GM21367 (cell line): ENCODE measurements around the gene KRTAP12-2.

ENCODE experiments used
- ATAC-seq: cut with Tn5 transposase; IDR thresholded peaks from one replicate; pipeline ENCODE4 v1.9.1; 2021; ENCODE audit not compliant: unreplicated experiment

Gene KRTAP12-2

GRCh38 chr21:44666401-44667320 lies at the start of gene KRTAP12-2:
TSS of gene KRTAP12-2 (minus strand) at chr21:44666927. CDS start at chr21:44666886, 41 bp downstream.
- ATAC-seq: no peak

DNA sequence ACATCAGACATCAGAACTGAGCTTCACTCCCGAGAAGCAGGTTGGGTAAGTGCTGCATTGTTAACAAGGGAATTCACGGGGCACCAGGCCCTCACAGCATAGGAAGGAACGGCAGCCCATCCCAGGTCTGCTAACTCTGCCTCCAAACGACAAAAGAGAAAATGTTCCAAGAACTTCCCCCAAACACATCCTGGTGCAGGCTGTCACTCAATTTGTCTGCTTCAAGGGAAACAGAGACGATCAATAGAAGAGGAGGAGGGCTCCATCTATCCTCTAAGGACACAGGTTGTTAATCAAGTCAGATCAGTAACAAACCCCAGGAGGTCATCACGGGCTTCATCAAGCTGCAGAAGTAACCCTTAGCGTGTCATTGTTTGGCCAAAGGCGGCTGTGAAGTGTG lies 48.2 kb upstream of the KRTAP12-2 start:
- ATAC-seq: no peak

DNA sequence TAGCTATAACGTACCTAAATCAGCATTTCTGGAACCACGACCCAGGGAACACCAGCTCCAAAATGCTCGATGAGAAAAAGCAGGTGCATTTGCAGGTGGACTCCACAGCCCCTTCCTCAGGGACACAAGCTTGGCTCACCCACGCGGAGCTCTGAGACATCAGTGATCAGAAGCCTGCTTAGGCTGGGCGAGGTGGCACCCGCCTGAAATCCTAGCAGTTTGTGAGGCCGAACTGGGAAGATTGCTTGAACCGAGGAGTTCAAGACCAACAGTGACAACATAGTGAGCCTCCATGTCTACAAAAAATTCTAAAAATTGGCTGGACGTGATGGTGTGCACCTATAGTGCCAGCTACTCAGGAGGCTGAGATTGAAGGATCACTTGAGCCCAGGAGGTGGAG lies 47.1 kb upstream of the KRTAP12-2 start:
- no peak for ATAC-seq

GRCh38 chr21:44713130-44713529 lies 46.4 kb upstream of the KRTAP12-2 start:
- no peak for ATAC-seq

- ATAC-seq: no peak
Measured at GRCh38 chr21:44712203-44713028, 45.7 kb upstream of the KRTAP12-2 start.

DNA sequence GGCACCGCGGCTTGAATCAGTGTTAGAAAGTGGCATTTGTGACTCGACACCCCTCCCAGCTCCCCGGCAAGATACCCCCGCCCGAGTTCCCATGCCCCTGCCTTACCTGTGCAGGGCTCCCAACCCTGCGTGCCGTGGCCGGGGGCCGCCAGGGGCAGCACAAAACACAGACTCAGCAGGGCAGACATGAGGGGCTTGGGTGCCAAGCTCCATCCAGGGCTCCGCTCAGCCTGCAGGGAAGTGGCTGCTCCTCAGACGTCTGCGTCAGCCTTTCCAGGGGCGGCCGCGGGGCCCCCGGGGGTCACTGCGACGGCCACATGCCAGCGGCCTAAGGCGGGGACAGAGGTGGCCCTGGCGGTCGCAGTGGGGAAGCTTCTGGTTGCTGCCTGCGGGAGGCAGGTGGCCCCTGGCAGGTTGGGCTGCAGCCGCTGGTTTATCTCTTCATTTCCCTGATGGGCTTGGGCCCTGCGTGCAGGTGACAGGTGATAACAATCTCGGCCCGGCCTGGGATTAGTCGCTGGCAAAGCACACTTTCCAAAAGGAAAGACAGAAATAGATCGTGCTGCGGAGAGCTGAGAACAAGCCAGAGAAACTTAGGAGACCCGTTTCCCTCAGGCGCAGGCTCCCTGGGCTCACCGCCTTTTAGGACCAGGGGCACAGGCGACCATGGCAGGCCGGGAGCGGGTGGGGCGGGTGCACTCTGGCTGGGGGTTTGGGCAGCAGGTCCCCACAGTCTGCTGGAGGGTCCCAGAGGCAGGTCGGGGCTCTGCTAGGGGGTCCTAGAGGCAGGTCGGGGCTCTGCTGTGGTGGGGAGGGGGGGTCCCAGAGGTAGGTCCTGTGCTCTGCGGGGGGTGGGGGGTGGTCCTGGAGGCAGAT lies 44.8 kb upstream of the KRTAP12-2 start, which contains the start of gene TSPEAR:
Gene TSPEAR (minus strand): TSS at position 246 of the 876 bp plus-strand sequence. CDS start 58 bp downstream, at position 188.
- ATAC-seq: no peak

DNA sequence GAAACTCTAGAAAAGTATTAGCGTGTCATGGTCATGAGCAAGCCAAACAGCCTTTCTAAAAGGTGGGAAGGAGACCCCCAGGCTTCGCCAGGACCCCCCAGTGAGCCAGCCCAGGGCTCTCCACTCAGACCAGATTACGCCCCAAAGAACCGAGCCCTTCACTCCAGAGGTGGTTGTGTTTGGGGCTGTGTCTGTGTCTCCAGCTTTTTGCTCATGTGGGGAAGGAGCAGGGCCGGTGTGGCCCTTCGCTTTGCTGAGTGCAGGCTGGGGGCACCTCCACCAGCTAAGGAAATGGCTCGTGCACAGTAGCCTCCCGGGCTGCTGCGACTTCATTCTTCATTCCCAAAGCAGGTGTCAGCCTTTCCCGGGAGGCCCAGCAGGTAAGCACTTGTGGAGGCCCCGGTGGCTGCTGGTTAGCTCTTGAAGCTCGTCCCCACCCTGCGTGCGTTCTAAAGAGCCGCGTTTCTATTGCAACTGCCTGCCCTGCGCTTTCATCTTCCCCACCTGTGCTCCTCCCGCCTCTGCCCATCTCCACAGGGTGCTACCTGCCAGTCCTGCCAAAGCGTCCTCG lies 44.1 kb upstream of the KRTAP12-2 start:
- no peak for ATAC-seq

GRCh38 chr21:44710294-44710665 lies 43.6 kb upstream of the KRTAP12-2 start:
- no peak for ATAC-seq

GRCh38 chr21:44709426-44710293 lies 42.9 kb upstream of the KRTAP12-2 start:
- ATAC-seq: no peak

GRCh38 chr21:44708866-44709425 lies 42.2 kb upstream of the KRTAP12-2 start:
- no peak for ATAC-seq

DNA sequence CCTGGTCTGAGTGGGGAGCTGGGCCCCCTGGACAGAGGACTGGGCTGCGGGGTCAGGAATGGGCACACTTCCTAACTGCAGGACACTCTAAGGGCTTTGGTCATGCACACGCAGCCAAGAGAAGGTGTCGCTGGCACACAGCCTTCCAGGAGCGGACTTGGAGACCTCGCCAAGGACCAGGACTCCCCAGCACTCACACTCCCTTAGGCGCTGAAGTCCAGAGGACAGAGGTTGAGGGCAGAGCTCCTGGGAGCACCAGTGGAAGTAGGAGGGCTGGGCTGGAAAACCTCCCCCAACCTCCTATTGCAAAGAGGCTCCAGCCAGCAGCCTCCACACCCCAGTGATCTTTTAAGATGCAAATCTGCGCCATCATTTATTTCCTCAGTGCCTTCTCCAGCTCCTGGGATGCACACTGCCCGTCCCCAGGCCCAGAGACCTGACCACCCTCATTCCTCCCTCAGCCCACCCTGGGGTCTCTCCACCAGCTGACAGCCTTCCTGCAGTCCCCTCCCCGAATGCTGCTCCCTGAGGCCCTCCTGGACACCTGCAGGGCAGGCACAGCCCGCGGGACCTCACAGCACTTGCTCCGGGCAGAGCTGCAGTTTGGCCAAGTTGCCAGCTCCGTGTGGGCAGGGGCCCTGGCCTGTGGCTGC lies 41.6 kb upstream of the KRTAP12-2 start:
- ATAC-seq: no peak

- ATAC-seq: no peak
Measured at GRCh38 chr21:44706706-44707581, 40.2 kb upstream of the KRTAP12-2 start.

- ATAC-seq: no peak
Measured at GRCh38 chr21:44706026-44706705, 39.4 kb upstream of the KRTAP12-2 start.

DNA sequence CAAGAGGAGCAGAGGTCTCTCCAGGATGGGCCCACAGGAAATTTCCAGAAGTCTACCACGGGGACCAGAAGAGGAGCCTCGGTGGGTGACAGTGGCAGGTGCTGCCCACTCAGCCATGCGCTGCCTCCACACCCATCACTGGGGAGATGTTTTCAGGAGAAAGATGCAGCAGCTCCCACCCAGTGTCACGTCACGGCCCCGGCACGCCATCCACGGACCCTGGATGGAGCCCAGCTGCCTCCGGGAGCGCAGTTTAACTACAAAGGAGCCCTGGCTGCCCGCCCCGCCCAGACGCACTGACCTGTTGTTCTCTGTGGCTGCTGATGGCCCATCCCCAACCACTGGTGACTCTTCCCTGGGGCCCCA lies 37.9 kb upstream of the KRTAP12-2 start:
- no peak for ATAC-seq

DNA sequence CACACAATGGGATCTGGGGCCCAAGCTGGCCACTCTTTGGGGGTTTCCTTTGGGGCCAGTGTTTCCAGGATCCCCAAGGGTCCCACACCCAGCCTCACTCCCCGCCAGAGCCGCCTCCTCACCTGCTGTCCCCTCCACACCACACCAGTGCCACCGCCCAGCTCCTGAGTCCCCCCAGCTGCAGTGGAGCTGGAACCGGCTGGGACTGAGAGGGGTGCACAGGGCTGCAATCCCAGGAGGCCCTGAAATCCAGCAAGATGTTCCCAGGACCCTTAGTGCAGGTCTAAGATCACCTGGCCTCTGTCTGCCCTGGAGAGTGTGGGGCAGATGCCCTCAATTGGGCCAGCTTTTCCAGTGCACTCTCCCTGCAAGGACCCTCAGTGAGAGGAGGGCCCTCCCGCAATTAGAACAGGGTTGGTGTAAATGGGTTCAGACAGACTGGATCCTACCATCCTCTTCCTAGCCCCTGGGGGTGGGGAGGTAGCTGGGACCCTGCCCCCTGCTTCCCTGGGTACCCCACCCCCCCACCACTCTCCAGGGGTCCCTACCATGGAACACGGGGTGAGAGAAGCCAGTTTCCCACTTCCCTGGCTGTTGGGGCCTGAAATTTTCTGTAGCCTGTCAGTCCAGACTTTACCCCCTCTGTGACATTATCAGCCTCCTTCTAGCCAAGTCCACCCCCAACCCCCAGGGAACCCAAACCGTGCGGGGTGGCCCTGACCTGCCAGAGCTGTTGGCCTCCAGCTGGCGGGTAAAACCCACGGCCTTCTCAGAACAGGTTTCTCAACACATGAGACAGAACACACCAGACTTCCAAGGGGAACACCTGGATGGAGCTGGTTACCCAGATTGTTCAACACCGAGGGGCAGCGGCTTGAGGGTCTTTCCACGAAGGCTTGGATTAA lies 37.3 kb upstream of the KRTAP12-2 start:
- ATAC-seq: no peak
